ENCODE data around the gene NCOA3. TPM values are rescaled to one million over a fixed set of nuclear protein-coding genes. Genes with fewer than 3 reads are reported as not detected.

NCOA3 gene
- total and polyA plus RNA-seq, 2 experiments from 2014 or later = 6.7 to 25.8 TPM

- Histone ChIP-seq H3K9me2 (ENCODE audit: insufficient read depth) (no peaks in the 10 kb centered on the region), H3K4me2 (no peak overlapping the region), H3K27me3 (ENCODE audit: insufficient read depth) (no peaks in the 10 kb centered on the region), H2AFZ (no peak overlapping the region), H3F3A (replicated peaks; ENCODE audit: low read depth) (no peaks in the 10 kb centered on the region), H3K79me2 (replicated peaks; ENCODE audit: insufficient read depth) (no peaks in the 10 kb centered on the region), H3K4me3 (no peak overlapping the region), H4K20me1 (replicated peaks; ENCODE audit: insufficient read depth) (no peaks in the 10 kb centered on the region), H3K36me3 (ENCODE audit: insufficient read depth) (0 out of 2 replicates have a peak, but pooled peaks cover 16% of the 10 kb centered on the region), H3K4me1 (ENCODE audit: insufficient read depth) (peaks cover 24% of the 10 kb centered on the region), H3K27ac (ENCODE audit: low read depth) (0 out of 2 replicates have a peak overlapping the region, but pooled peaks have one; percentile 1)
- Mint-ChIP-seq H3K4me3 (no peak overlapping the region), H3K9me3 (no peaks in the 10 kb centered on the region), H3K36me3 (ENCODE audit: low read depth) (peaks cover 29% of the 10 kb centered on the region), H3K27ac (no peak overlapping the region), H3K27me3 (ENCODE audit: insufficient read depth, low read depth, poor library complexity) (peaks cover 3% of the 10 kb centered on the region), H3K4me1 (peaks cover 41% of the 10 kb centered on the region)
- TF ChIP-seq STAT1 (IDR thresholded peaks at IDR 0.05; ENCODE audit: unreplicated experiment) (no peak), NANOG (IDR thresholded peaks at IDR 0.05; ENCODE audit: borderline replicate concordance) (no peak), EZH2phosphoT487 (IDR thresholded peaks at IDR 0.05; ENCODE audit: unreplicated experiment) (no peak), ZNF114 (CRISPR knock-in tag; IDR thresholded peaks at IDR 0.05) (no peak), POLR2AphosphoS5 (IDR thresholded peaks at IDR 0.05; ENCODE audit: low read depth) (no peak), ZNF331 (CRISPR knock-in tag; IDR thresholded peaks at IDR 0.05; ENCODE audit: low read depth) (no peak), ZNF462 (CRISPR knock-in tag; IDR thresholded peaks at IDR 0.05) (no peak), ETS1 (IDR thresholded peaks at IDR 0.05) (no peak), EZH2 (IDR thresholded peaks at IDR 0.05; ENCODE audit: low read depth, unreplicated experiment) (no peak), REST (IDR thresholded peaks at IDR 0.05; ENCODE audit: unreplicated experiment) (no peak), JUNB (IDR thresholded peaks at IDR 0.05; ENCODE audit: unreplicated experiment) (no peak), CTCF (conservative IDR thresholded peaks at IDR 0.05; ENCODE audit: low read depth in 2 of 2) (no peak)
- ATAC-seq = no peak
- no peak for DNase-seq (ENCODE audit: low spot score)
Measured at GRCh38 chr20:47655635-47656034, 153.9 kb downstream of the NCOA3 start.

Data from GM23338 (cell line).